Upper lobe of left lung (tissue), 4 donors: ENCODE data around the gene KLHL26.

Source experiments
- CTCF ChIP-seq, 6 experiments: fragments of 450-650 bp in 4 of 6; fragments of 200-600 bp in 2 of 6; sonication (generic) in 2 of 6; IDR thresholded peaks; one replicate each; pipeline ENCODE4 v1.5.1; 2016 to 2019; ENCODE audit warnings: antibody characterized with exemption in 6 of 6
- EP300 ChIP-seq, 4 donors: sonication (generic); formaldehyde crosslinking; IDR thresholded peaks; one replicate each; pipeline ENCODE4 v1.5.1; 2017; ENCODE audit warnings: antibody characterized with exemption in 4 of 4, control low read depth in 2 of 4
- POLR2AphosphoS5 ChIP-seq, 2 donors: sonication (generic); formaldehyde crosslinking; IDR thresholded peaks; one replicate each; pipeline ENCODE4 v1.5.1; 2017; ENCODE audit warnings: antibody characterized with exemption in 2 of 2

- TF ChIP-seq POLR2AphosphoS5 (IDR thresholded peaks at IDR 0.05) (peak in 1 of 2 donors; percentile 41), CTCF (IDR thresholded peaks at IDR 0.05) (no peak), EP300 (IDR thresholded peaks at IDR 0.05) (peak in 3 of 4 donors; percentile 32 to 71 (median 50))
These were observed 74.3 kb downstream of the KLHL26 start for GRCh38 chr19:18710996-18711751.
